Omental fat pad (tissue), 4 donors: ENCODE measurements around the gene TDRD7. TPM values are rescaled to one million over a fixed set of nuclear protein-coding genes. Genes with fewer than 3 reads are reported as not detected.

Experiments used
- ATAC-seq: fragments of 150-250 bp; one replicate; pipeline ENCODE4 v1.9.1; 2016; ENCODE audit warnings: mild to moderate bottlenecking, moderate library complexity; ENCODE audit not compliant: low FRiP score
- DNase-seq: peaks from one replicate; pipeline ENCODE4 v3.0.0-alpha.2; 2019; ENCODE audit warnings: low spot score
- CTCF ChIP-seq, 3 donors: fragments of 450-650 bp; IDR thresholded peaks; one replicate each; pipeline ENCODE4 v1.5.1; 2016 to 2017; ENCODE audit warnings: antibody characterized with exemption in 3 of 3, mild to moderate bottlenecking in 3 of 3, moderate library complexity in 2 of 3
- small RNA-seq: library from RNA; depleted of rRNA; stranded (forward); fragments of <200 nt; gene quantifications from one replicate; pipeline ENCODE3, GENCODE V24; 2016
- total RNA-seq, 4 donors: library from RNA; depleted of rRNA; stranded (reverse); fragments of >200 nt; gene quantifications; one replicate each; pipeline ENCODE4 v1.1.0, GENCODE V29; 2016

Gene TDRD7
- total RNA-seq, 4 donors from 2014 or later: 8.0 to 18.1 (median 11.1) TPM

- DNase-seq: no peak
These were observed 123.9 kb downstream of the TDRD7 start for GRCh38 chr9:97535771-97536170.

GRCh38 chr9:97536480-97536879, 124.6 kb downstream of the TDRD7 start:
- no peak for TF ChIP-seq CTCF (IDR thresholded peaks at IDR 0.05)
- no peak for DNase-seq
- peak; percentile 23 for ATAC-seq

More at GRCh38 chr9:97535771-97536170, 123.9 kb downstream of the TDRD7 start:
- no peak for TF ChIP-seq CTCF (IDR thresholded peaks at IDR 0.05)
- no peak for ATAC-seq

GRCh38 chr9:97543561-97543960, 131.7 kb downstream of the TDRD7 start:
- DNase-seq (no peak), ATAC-seq (no peak)
- no peak for TF ChIP-seq CTCF (IDR thresholded peaks at IDR 0.05)

GRCh38 chr9:97545486-97545885, 133.6 kb downstream of the TDRD7 start:
- no peak for DNase-seq
- ATAC-seq: no peak
- no peak for TF ChIP-seq CTCF (IDR thresholded peaks at IDR 0.05)

Small RNA genes within 50 kb of the gene (small RNA-seq; reads per million reads assigned to genes)
- gene MIR1302-8: not detected

Other genes with a start within 250 kb of the TDRD7 start
- gene CCDC180, start 104.4 kb upstream of the TDRD7 start, total RNA-seq: 1 to 10 TPM; 2.9 to 6.1 (median 4.0) TPM
- gene TMOD1, start 89.6 kb downstream of the TDRD7 start, total RNA-seq: 10 to 100 TPM; 10.1 to 33.8 (median 21.0) TPM
- 10 to 100 TPM; 13.8 to 21.9 (median 19.4) TPM for gene TSTD2, start 221.3 kb downstream of the TDRD7 start, total RNA-seq
- 10 to 100 TPM; 15.9 to 26.5 (median 18.5) TPM for gene NCBP1, start 221.7 kb downstream of the TDRD7 start, total RNA-seq